A673 (cell line): ENCODE data around the gene HLA-DRB5. TPM values are rescaled to one million over a fixed set of nuclear protein-coding genes. Genes with fewer than 3 reads are reported as not detected.

ENCODE experiments used
- BruUV-seq: library from RNA; stranded (reverse); fragments of 400-500 nt; replicated peaks from 2 replicates; lab custom pipeline; 2021; lab: Mats Ljungman, UMichigan
- CTCF ChIA-PET: fragments of 300-600 bp; sonication (Branson Sonifier 250); formaldehyde crosslinking; loops from one replicate; lab custom pipeline; 2022; ENCODE audit warnings: antibody characterized with exemption; lab: Charles Lee
- POLR2A ChIA-PET: fragments of 300-600 bp; sonication (Branson Sonifier 250); formaldehyde crosslinking; loops from one replicate; lab custom pipeline; 2022; ENCODE audit warnings: antibody characterized with exemption; ENCODE audit not compliant: low non-redundant PET; lab: Charles Lee
- DNase-seq: peaks from one replicate; pipeline ENCODE4 v3.0.0-alpha.2; 2015; ENCODE audit warnings: low spot score
- H3K27ac ChIP-seq: fragments of 200-600 bp; sonication (generic); 2 replicates; pipeline ENCODE4 v1.5.1; 2016; ENCODE audit warnings: mixed run types, low read depth, mild to moderate bottlenecking, mixed read lengths, antibody characterized with exemption, low read length; ENCODE audit not compliant: poor library complexity, severe bottlenecking
- H3K27me3 ChIP-seq: fragments of 200-600 bp; sonication (generic); replicated peaks from 2 replicates; pipeline ENCODE4 v1.6.1; 2017; ENCODE audit warnings: mixed run types, low read depth, mild to moderate bottlenecking, mixed read lengths, antibody characterized with exemption, low read length; ENCODE audit not compliant: insufficient read depth, poor library complexity
- H3K36me3 ChIP-seq: fragments of 200-600 bp; sonication (generic); 2 replicates; pipeline ENCODE4 v1.6.1; 2016; ENCODE audit warnings: mixed run types, mild to moderate bottlenecking, mixed read lengths, antibody characterized with exemption, low read length; ENCODE audit not compliant: insufficient read depth, poor library complexity, severe bottlenecking
- H3K4me1 ChIP-seq: fragments of 200-600 bp; sonication (generic); 2 replicates; pipeline ENCODE4 v1.6.1; 2017; ENCODE audit warnings: mixed run types, mild to moderate bottlenecking, mixed read lengths, antibody characterized with exemption, low read length; ENCODE audit not compliant: insufficient read depth, poor library complexity, severe bottlenecking
- H3K4me3 ChIP-seq: fragments of 200-600 bp; sonication (generic); 2 replicates; pipeline ENCODE4 v1.5.1; 2016; ENCODE audit warnings: low read depth, mixed run types, mild to moderate bottlenecking, mixed read lengths, low read length; ENCODE audit not compliant: poor library complexity, severe bottlenecking
- H3K9me3 ChIP-seq: fragments of 200-600 bp; sonication (generic); 2 replicates; pipeline ENCODE4 v1.6.1; 2016; ENCODE audit warnings: mixed run types, low read depth, mild to moderate bottlenecking, mixed read lengths, antibody characterized with exemption, low read length; ENCODE audit not compliant: poor library complexity, severe bottlenecking
- CTCF ChIP-seq: fragments of 300-800, 200-600 bp; sonication (generic); conservative IDR thresholded peaks from 2 replicates; pipeline ENCODE4 v1.5.1; 2017; ENCODE audit warnings: low read depth, mild to moderate bottlenecking, antibody characterized with exemption, low read length, moderate library complexity, mixed read lengths
- EZH2 ChIP-seq: fragments of 200-600 bp; sonication (generic); IDR thresholded peaks from 2 replicates; pipeline ENCODE4 v1.6.1; 2017; ENCODE audit warnings: borderline replicate concordance, low read depth, mild to moderate bottlenecking, mixed read lengths, antibody characterized with exemption, low read length; ENCODE audit not compliant: poor library complexity, severe bottlenecking
- intact Hi-C: fragments of 100-400 bp; cut with micrococcal nuclease; formaldehyde crosslinking; loops from one replicate; pipeline ENCODE4 v1.10.0; 2022; ENCODE audit not compliant: unreplicated experiment
- total RNA-seq: library from RNA; stranded (reverse); gene quantifications from 2 replicates; pipeline ENCODE4 v1.2.3, GENCODE V29; 2021

The HLA-DRB5 gene
- total RNA-seq, 1 experiment from 2014 or later = not detected

- TF ChIP-seq EZH2 = no peak
- no peak for TF ChIP-seq CTCF
- Histone ChIP-seq H3K36me3 (no peaks in the 10 kb centered on the region), H3K4me3 (no peak overlapping the region), H3K4me1 (no peaks in the 10 kb centered on the region), H3K9me3 (no peaks in the 10 kb centered on the region), H3K27ac (no peak overlapping the region), H3K27me3 (no peaks in the 10 kb centered on the region)
- ChIA-PET POLR2A (no interaction called here), CTCF (no interaction called here)
- intact Hi-C loops = no loop called here
- no peak for DNase-seq
- BruUV-seq = no TSS peak
Observed at GRCh38 chr6:32566957-32567356, 36.9 kb upstream of the HLA-DRB5 start.

- Histone ChIP-seq H3K36me3 (no peaks in the 10 kb centered on the region), H3K27ac (no peak overlapping the region), H3K4me1 (no peaks in the 10 kb centered on the region), H3K27me3 (no peaks in the 10 kb centered on the region), H3K4me3 (no peak overlapping the region), H3K9me3 (no peaks in the 10 kb centered on the region)
- BruUV-seq = no TSS peak
- intact Hi-C loops = no loop called here
- TF ChIP-seq CTCF (no peak), EZH2 (no peak)
- DNase-seq = no peak
- CTCF ChIA-PET = no interaction called here
- POLR2A ChIA-PET = no interaction called here
Observed at GRCh38 chr6:32565511-32565910, 35.4 kb upstream of the HLA-DRB5 start.

GRCh38 chr6:32562940-32563339, 32.9 kb upstream of the HLA-DRB5 start:
- intact Hi-C loops = no loop called here
- Histone ChIP-seq H3K27me3 (no peaks in the 10 kb centered on the region), H3K27ac (no peak overlapping the region), H3K36me3 (no peaks in the 10 kb centered on the region), H3K4me1 (no peaks in the 10 kb centered on the region), H3K4me3 (no peak overlapping the region), H3K9me3 (no peaks in the 10 kb centered on the region)
- no peak for TF ChIP-seq CTCF
- no peak for TF ChIP-seq EZH2
- no peak for DNase-seq
- CTCF ChIA-PET = no interaction called here
- no TSS peak for BruUV-seq
- POLR2A ChIA-PET = no interaction called here
